ENCODE results near the gene SINHCAF. TPM values are rescaled to one million over a fixed set of nuclear protein-coding genes. Genes with fewer than 3 reads are reported as not detected.

The SINHCAF gene
- total RNA-seq, 1 experiment from 2014 or later, result 152 TPM

- H3K27ac ChIP-seq, result no peak overlapping the region
- TF ChIP-seq CTCF (conservative IDR thresholded peaks at IDR 0.05) (no peak), EZH2 (IDR thresholded peaks at IDR 0.05; ENCODE audit: low read depth) (no peak)
- POLR2A ChIA-PET (ENCODE audit: unreplicated experiment), result no interaction called here
- peaks cover 47% of the 10 kb centered on the region for H3F3A ChIP-seq (ENCODE audit: insufficient read depth, low read depth)
- no peaks in the 10 kb centered on the region for H3K9me2 ChIP-seq (ENCODE audit: insufficient read depth)
- DNase-seq, result no peak
- H3K9me3 ChIP-seq (ENCODE audit: insufficient read depth, low read depth), result no peaks in the 10 kb centered on the region
- intact Hi-C loops (cut with micrococcal nuclease; ENCODE audit: unreplicated experiment), result no loop called here
- H3K4me1 ChIP-seq (replicated peaks; ENCODE audit: insufficient read depth), result peaks cover 50% of the 10 kb centered on the region
- H3K4me3 ChIP-seq, result no peak overlapping the region
- H2AFZ ChIP-seq, result no peak overlapping the region
- BruUV-seq (replicated peaks), result no TSS peak
- H3K4me2 ChIP-seq, result no peak overlapping the region
- no peaks in the 10 kb centered on the region for H3K79me2 ChIP-seq (ENCODE audit: low read depth)
- CTCF ChIA-PET, result interaction anchor here (0.6 to 0.7 kb wide), 2 partner anchors 14 to 293 kb away, joined by 4 to 10 read pairs; partner anchors contain the start of gene ETFBKMT
- H4K20me1 ChIP-seq (ENCODE audit: insufficient read depth), result no peaks in the 10 kb centered on the region
- H3K27me3 ChIP-seq (ENCODE audit: insufficient read depth, low read depth), result no peaks in the 10 kb centered on the region
- no peaks in the 10 kb centered on the region for H3K36me3 ChIP-seq (ENCODE audit: low read depth)
Measured at GRCh38 chr12:31366104-31366621, 40.2 kb upstream of the SINHCAF start.

- no peaks in the 10 kb centered on the region for H3K79me2 ChIP-seq (ENCODE audit: low read depth)
- peaks cover 29% of the 10 kb centered on the region for H3K4me1 ChIP-seq (replicated peaks; ENCODE audit: insufficient read depth)
- H3K4me3 ChIP-seq, result no peak overlapping the region
- ChIA-PET CTCF (interaction anchor here (1.3 to 2.3 kb wide), 2 partner anchors 70 to 92 kb away, joined by 3 to 11 read pairs; no protein-coding TSS in a partner anchor), POLR2A (ENCODE audit: unreplicated experiment) (interaction anchor here (0.8 kb wide), 1 partner anchor 13 kb away, joined by 20 read pairs; no protein-coding TSS in a partner anchor)
- H2AFZ ChIP-seq, result no peak overlapping the region
- H3K9me3 ChIP-seq (ENCODE audit: insufficient read depth, low read depth), result no peaks in the 10 kb centered on the region
- no peaks in the 10 kb centered on the region for H4K20me1 ChIP-seq (ENCODE audit: insufficient read depth)
- DNase-seq, result no peak
- intact Hi-C loops (cut with micrococcal nuclease; ENCODE audit: unreplicated experiment), result loop anchor here (1.0 to 5.0 kb wide), 4 partner anchors 37 to 272 kb away; partner anchors contain the start of gene SINHCAF
- H3K36me3 ChIP-seq (ENCODE audit: low read depth), result no peaks in the 10 kb centered on the region
- H3K27ac ChIP-seq, result 0 out of 2 replicates have a peak overlapping the region, but pooled peaks have one; percentile 63
- no TSS peak for BruUV-seq (replicated peaks)
- TF ChIP-seq CTCF (conservative IDR thresholded peaks at IDR 0.05) (no peak), EZH2 (IDR thresholded peaks at IDR 0.05; ENCODE audit: low read depth) (no peak)
- peaks cover 29% of the 10 kb centered on the region for H3F3A ChIP-seq (ENCODE audit: insufficient read depth, low read depth)
- H3K9me2 ChIP-seq (ENCODE audit: insufficient read depth), result no peaks in the 10 kb centered on the region
- H3K4me2 ChIP-seq, result peak overlapping the region; percentile 85
- no peaks in the 10 kb centered on the region for H3K27me3 ChIP-seq (ENCODE audit: insufficient read depth, low read depth)
Measured at GRCh38 chr12:31363831-31364230, 37.9 kb upstream of the SINHCAF start.

- POLR2A ChIA-PET (ENCODE audit: unreplicated experiment), result no interaction called here
- Histone ChIP-seq H3K79me2 (ENCODE audit: low read depth) (no peaks in the 10 kb centered on the region), H3K4me1 (replicated peaks; ENCODE audit: insufficient read depth) (peaks cover 24% of the 10 kb centered on the region), H3K4me3 (no peak overlapping the region), H3F3A (ENCODE audit: insufficient read depth, low read depth) (peaks cover 26% of the 10 kb centered on the region), H3K4me2 (peak overlapping the region; percentile 85), H2AFZ (no peak overlapping the region), H3K27me3 (ENCODE audit: insufficient read depth, low read depth) (no peaks in the 10 kb centered on the region), H3K9me2 (ENCODE audit: insufficient read depth) (no peaks in the 10 kb centered on the region), H3K36me3 (ENCODE audit: low read depth) (no peaks in the 10 kb centered on the region), H4K20me1 (ENCODE audit: insufficient read depth) (no peaks in the 10 kb centered on the region), H3K9me3 (ENCODE audit: insufficient read depth, low read depth) (no peaks in the 10 kb centered on the region), H3K27ac (0 out of 2 replicates have a peak overlapping the region, but pooled peaks have one; percentile 63)
- DNase-seq, result no peak
- CTCF ChIA-PET, result interaction anchor here (1.0 to 2.3 kb wide), 5 partner anchors 25 to 91 kb away, joined by 3 to 11 read pairs (median 3); no protein-coding TSS in a partner anchor
- intact Hi-C loops (cut with micrococcal nuclease; ENCODE audit: unreplicated experiment), result loop anchor here (1.0 to 5.0 kb wide), 4 partner anchors 37 to 273 kb away; partner anchors contain the start of gene SINHCAF
- TF ChIP-seq EZH2 (IDR thresholded peaks at IDR 0.05; ENCODE audit: low read depth) (no peak), CTCF (conservative IDR thresholded peaks at IDR 0.05) (no peak)
- no TSS peak for BruUV-seq (replicated peaks)
Measured at GRCh38 chr12:31363416-31363809, 37.5 kb upstream of the SINHCAF start.

All from PC-9 (cell line).